Retina (tissue), 1 donor: ENCODE data around the gene COX8A.

ENCODE experiments used
- DNase-seq: peaks from one replicate; pipeline ENCODE4 v3.0.0-alpha.2; 2016

The COX8A gene

GRCh38 chr11:64022125-64022784 is 47.8 kb downstream of the COX8A start:
- DNase-seq: no peak

- DNase-seq: no peak
Observed at GRCh38 chr11:64023712-64024710, 49.6 kb downstream of the COX8A start.

GRCh38 chr11:64025205-64025604 is 50.8 kb downstream of the COX8A start:
- DNase-seq: no peak
